HFFc6 (cell line): ENCODE results near the gene SH3PXD2A. TPM values are rescaled to one million over a fixed set of nuclear protein-coding genes. Genes with fewer than 3 reads are reported as not detected.

ENCODE experiments used
- DNase-seq: peaks from one replicate; pipeline ENCODE4 v3.0.0-alpha.2; 2018
- H3K27ac Mint-ChIP-seq: 2 replicates; pipeline ENCODE4 v1.8.0; 2020; ENCODE audit warnings: mild to moderate bottlenecking, mixed read lengths
- H3K27me3 Mint-ChIP-seq: 2 replicates; pipeline ENCODE4 v1.8.0; 2021; ENCODE audit warnings: mild to moderate bottlenecking, moderate library complexity, mixed read lengths; ENCODE audit not compliant: insufficient read depth
- H3K36me3 Mint-ChIP-seq: 2 replicates; pipeline ENCODE4 v1.8.0; 2021; ENCODE audit warnings: low read depth, mixed read lengths
- H3K4me1 Mint-ChIP-seq: 2 replicates; pipeline ENCODE4 v1.8.0; 2020; ENCODE audit warnings: low read depth, mixed read lengths
- H3K4me3 Mint-ChIP-seq: 2 replicates; pipeline ENCODE4 v1.8.0; 2020; ENCODE audit warnings: mild to moderate bottlenecking, moderate library complexity, mixed read lengths
- H3K9me3 Mint-ChIP-seq: 2 replicates; pipeline ENCODE4 v1.8.0; 2020; ENCODE audit warnings: mild to moderate bottlenecking, mixed read lengths
- total RNA-seq, 6 experiments: library from RNA; stranded (reverse); fragmentation: NEBNext Ultra II Directional; extraction: Animal tissue kit (Norgen Biotek cat#: 25700); gene quantifications; 2 replicates in 1 of 6; 3 replicates in 5 of 6; pipeline ENCODE4 v1.2.3, GENCODE V29; 2021
- TF ChIP-seq, protein P1 (sequence below): fragments of 200-600 bp; sonication (generic); IDR thresholded peaks from 2 replicates; pipeline ENCODE4 v1.5.0; 2021; ENCODE audit warnings: antibody characterized with exemption, mild to moderate bottlenecking

The SH3PXD2A gene
- total RNA-seq, 6 experiments from 2014 or later = 75.5 to 113 (median 81.1) TPM

DNA sequence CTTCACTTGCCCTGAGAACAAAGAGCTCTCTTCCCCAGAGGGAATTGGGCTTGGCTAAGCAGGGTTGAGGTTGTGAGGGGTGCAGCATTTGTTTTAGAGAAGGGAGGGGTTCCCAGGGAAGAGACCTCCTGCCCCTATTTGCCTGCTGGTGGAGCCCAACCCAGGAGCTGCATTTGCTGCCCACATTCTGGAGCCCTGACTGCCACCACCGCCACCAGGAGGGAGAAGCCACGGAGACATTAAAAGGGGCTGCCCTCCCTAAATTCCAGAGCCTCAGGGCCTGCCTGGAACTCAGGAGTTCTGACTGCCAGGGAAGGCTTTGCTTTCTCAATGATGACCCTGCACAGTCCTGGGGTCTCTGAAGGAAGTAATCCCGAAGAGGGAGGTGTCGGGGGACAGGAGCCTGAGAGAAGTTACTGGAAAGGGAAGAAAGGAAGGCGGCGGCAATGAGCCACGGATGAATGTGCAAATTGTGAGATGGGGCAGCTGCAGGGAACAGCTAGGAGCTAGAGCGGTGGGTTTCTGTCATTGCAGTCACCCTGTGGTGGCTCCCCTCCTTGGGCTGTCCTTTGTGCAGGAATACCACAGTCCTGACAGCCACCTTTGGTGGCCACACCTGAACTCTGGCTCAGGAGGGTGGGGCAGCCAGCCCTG is 310.6 kb downstream of the SH3PXD2A start:
- DNase-seq = no peak
- no peaks in the 10 kb centered on the region for H3K9me3 Mint-ChIP-seq
- TF ChIP-seq, protein P1, sequence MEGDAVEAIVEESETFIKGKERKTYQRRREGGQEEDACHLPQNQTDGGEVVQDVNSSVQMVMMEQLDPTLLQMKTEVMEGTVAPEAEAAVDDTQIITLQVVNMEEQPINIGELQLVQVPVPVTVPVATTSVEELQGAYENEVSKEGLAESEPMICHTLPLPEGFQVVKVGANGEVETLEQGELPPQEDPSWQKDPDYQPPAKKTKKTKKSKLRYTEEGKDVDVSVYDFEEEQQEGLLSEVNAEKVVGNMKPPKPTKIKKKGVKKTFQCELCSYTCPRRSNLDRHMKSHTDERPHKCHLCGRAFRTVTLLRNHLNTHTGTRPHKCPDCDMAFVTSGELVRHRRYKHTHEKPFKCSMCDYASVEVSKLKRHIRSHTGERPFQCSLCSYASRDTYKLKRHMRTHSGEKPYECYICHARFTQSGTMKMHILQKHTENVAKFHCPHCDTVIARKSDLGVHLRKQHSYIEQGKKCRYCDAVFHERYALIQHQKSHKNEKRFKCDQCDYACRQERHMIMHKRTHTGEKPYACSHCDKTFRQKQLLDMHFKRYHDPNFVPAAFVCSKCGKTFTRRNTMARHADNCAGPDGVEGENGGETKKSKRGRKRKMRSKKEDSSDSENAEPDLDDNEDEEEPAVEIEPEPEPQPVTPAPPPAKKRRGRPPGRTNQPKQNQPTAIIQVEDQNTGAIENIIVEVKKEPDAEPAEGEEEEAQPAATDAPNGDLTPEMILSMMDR = no peak
- H3K27me3 Mint-ChIP-seq = peaks cover 35% of the 10 kb centered on the region
- peaks cover 12% of the 10 kb centered on the region for H3K4me1 Mint-ChIP-seq
- H3K4me3 Mint-ChIP-seq = no peak overlapping the region
- no peak overlapping the region for H3K27ac Mint-ChIP-seq
- H3K36me3 Mint-ChIP-seq = no peaks in the 10 kb centered on the region

Other genes with a start within 250 kb of the SH3PXD2A start
- gene STN1, start 62.6 kb upstream of the SH3PXD2A start, total RNA-seq = 10 to 100 TPM; 12.1 to 15.6 (median 14.7) TPM
- 10 to 100 TPM; 21.6 to 29.9 (median 27.3) TPM for gene SLK, start 111.6 kb upstream of the SH3PXD2A start, total RNA-seq
- 1 to 10 TPM in 2 of 6 experiments, under 1 TPM in 4; 0.23 to 1.5 (median 0.66) TPM for gene COL17A1, start 230.3 kb upstream of the SH3PXD2A start, total RNA-seq